ENCODE measurements around the gene PNPLA2. TPM values are rescaled to one million over a fixed set of nuclear protein-coding genes. Genes with fewer than 3 reads are reported as not detected.

The PNPLA2 gene
- total and polyA plus RNA-seq, 10 of the 15 experiments (the other 5 are each of a cell fraction or from before 2014, with no cell fraction given): 0.19 to 34.0 (median 8.1) TPM

- TF ChIP-seq CEBPZ (IDR thresholded peaks at IDR 0.05; ENCODE audit: low read depth, low read length) (no peak), JUNB (IDR thresholded peaks at IDR 0.05) (no peak), FOS (IDR thresholded peaks at IDR 0.05; ENCODE audit: borderline replicate concordance, extremely low read depth, insufficient read length) (no peak), CBX3 (IDR thresholded peaks at IDR 0.05; ENCODE audit: borderline replicate concordance, low read depth) (no peak), MXI1 (IDR thresholded peaks at IDR 0.05; ENCODE audit: low read depth, low read length) (peak; percentile 55), USF1 (IDR thresholded peaks at IDR 0.05; ENCODE audit: borderline replicate concordance, extremely low read length, insufficient read depth, low read depth, low read length) (no peak), EGR1 (IDR thresholded peaks at IDR 0.05; ENCODE audit: borderline replicate concordance in 1 of 2, low read depth in 2 of 2, low read length in 2 of 2) (no peak), REST (IDR thresholded peaks at IDR 0.05; ENCODE audit: low read depth, low read length) (no peak), GATAD2B (conservative IDR thresholded peaks at IDR 0.05; ENCODE audit: low read depth) (0 out of 2 replicates have a peak, but pooled peaks have one; percentile 31), TBL1XR1 (IDR thresholded peaks at IDR 0.05; ENCODE audit: low read depth, low read length) (no peak), CHD4 (IDR thresholded peaks at IDR 0.05) (no peak), CREM (IDR thresholded peaks at IDR 0.05; ENCODE audit: low read depth) (no peak), NR2F1 (conservative IDR thresholded peaks at IDR 0.05) (peak; percentile 54; the same call in 1 of the 2 replicates), LARP7 (IDR thresholded peaks at IDR 0.05) (0 out of 2 replicates have a peak, but pooled peaks have one; percentile 46), HDGF (IDR thresholded peaks at IDR 0.05) (no peak), E2F4 (IDR thresholded peaks at IDR 0.05; ENCODE audit: low read depth, low read length) (no peak), POLR2A (IDR thresholded peaks at IDR 0.05; ENCODE audit: low read depth, low read length) (peak; percentile 71), HDAC2 (IDR thresholded peaks at IDR 0.05) (no peak), MTA3 (IDR thresholded peaks at IDR 0.05; ENCODE audit: borderline replicate concordance, low read length) (no peak), SKIL (IDR thresholded peaks at IDR 0.05; ENCODE audit: low read depth, poor library complexity, severe bottlenecking) (no peak)
These were observed 42.0 kb upstream of the PNPLA2 start (continued) for GRCh38 chr11:776561-777287.

Measured in GM12878 (cell line).